ENCODE data around the gene APBA3.

The APBA3 gene

GRCh38 chr19:3734310-3734600 lies 27.2 kb downstream of the APBA3 start:
- no peak overlapping the region for H3K27ac Mint-ChIP-seq
- H3K9me3 Mint-ChIP-seq, result no peaks in the 10 kb centered on the region
- H3K4me1 Mint-ChIP-seq, result peaks cover 17% of the 10 kb centered on the region
- H3K27me3 Mint-ChIP-seq, result peaks cover 11% of the 10 kb centered on the region
- H3K4me3 Mint-ChIP-seq, result no peak overlapping the region
- peaks cover 2% of the 10 kb centered on the region for H3K36me3 Mint-ChIP-seq
- DNase-seq, result no peak
- CTCF ChIA-PET, result no interaction called here

GRCh38 chr19:3733549-3734309 lies 27.8 kb downstream of the APBA3 start:
- CTCF ChIA-PET, result no interaction called here
- Mint-ChIP-seq H3K36me3 (peaks cover 2% of the 10 kb centered on the region), H3K27ac (no peak overlapping the region), H3K4me1 (peaks cover 12% of the 10 kb centered on the region), H3K4me3 (no peak overlapping the region), H3K9me3 (no peaks in the 10 kb centered on the region), H3K27me3 (peaks cover 11% of the 10 kb centered on the region)
- no peak for DNase-seq

DNA sequence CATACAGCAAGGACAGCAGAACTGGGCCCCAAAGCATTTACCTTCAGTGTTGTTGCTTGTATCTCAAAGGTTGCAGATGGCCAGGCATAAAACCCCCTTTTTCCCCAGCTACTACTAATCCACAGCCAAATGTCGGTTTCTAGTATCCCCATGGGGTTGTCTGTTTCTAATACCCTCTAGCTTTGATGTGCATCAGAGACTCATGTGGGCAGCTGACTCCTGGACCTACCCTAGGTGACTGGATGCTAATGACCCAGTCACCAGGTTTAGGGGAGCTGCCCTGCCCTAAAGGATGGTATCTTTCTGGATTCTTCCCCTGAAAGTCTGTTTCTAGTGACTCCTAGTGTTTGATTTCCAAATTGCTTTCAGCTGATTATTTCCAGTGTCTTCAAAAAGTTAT lies 29.4 kb downstream of the APBA3 start:
- CTCF ChIA-PET, result no interaction called here
- Mint-ChIP-seq H3K36me3 (no peaks in the 10 kb centered on the region), H3K4me3 (no peak overlapping the region), H3K27me3 (peaks cover 11% of the 10 kb centered on the region), H3K27ac (no peak overlapping the region), H3K4me1 (no peaks in the 10 kb centered on the region), H3K9me3 (no peaks in the 10 kb centered on the region)
- no peak for DNase-seq

DNA sequence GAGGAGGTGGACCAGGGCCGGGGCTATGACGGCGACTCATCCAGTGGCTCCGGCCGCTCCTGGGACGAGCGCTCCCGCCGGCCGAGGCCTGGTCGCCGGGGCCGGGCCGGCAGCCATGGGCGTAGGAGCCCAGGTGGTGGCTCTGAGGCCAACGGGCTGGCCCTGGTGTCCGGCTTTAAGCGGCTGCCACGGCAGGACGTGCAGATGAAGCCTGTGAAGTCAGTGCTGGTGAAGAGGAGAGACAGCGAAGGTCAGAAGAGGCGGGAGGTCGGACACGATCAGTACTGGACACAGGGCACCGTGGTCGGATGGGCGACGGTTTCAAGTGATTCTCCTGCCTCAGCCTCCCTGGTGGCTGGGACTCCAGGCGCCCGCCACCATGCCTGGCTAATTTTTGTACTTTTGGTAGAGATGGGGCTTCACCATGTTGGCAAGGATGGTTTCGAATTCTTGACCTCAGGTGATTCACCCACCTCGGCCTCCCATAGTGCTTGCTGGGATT lies 31.0 kb downstream of the APBA3 start:
- peaks cover 19% of the 10 kb centered on the region for H3K27me3 Mint-ChIP-seq
- DNase-seq, result no peak
- no peak overlapping the region for H3K4me3 Mint-ChIP-seq
- H3K36me3 Mint-ChIP-seq, result no peaks in the 10 kb centered on the region
- no peaks in the 10 kb centered on the region for H3K4me1 Mint-ChIP-seq
- no peaks in the 10 kb centered on the region for H3K9me3 Mint-ChIP-seq
- CTCF ChIA-PET, result no interaction called here
- H3K27ac Mint-ChIP-seq, result no peak overlapping the region

DNA sequence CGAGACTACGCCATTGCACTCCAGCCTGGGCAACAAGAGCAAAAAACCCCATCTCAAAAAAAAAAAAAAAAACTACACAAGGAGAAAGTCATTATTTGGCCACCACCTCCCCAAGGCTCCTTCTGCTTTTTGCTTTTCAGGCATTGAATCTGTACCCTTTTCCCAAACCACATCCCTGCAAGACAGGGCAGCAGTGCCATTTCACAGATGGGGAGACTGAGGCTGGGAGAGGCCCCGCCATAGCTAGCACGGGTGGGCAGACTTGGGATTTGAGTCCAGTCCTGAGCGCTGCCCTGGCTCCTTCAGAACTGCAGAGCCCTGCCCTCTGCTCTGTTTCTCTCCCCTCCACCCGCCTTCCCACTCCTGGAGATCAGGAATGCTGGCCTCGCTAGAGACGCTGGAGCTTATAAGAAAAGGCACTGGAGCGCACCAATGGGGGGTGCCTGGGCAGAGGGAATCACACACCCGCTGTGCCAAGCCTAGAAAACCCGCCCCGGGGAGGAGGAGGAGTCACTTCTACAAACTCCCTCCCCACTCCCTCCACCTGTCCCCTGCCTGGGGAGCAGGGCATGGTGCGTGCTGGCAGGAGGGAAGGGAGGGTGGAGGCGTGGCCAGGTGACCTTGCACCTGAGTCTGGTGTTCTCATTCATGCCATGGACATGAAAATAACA lies 35.7 kb downstream of the APBA3 start:
- DNase-seq, result no peak
- Mint-ChIP-seq H3K9me3 (no peaks in the 10 kb centered on the region), H3K27me3 (peaks cover 55% of the 10 kb centered on the region), H3K36me3 (no peaks in the 10 kb centered on the region), H3K4me1 (peaks cover 10% of the 10 kb centered on the region), H3K4me3 (no peak overlapping the region), H3K27ac (no peak overlapping the region)
- CTCF ChIA-PET, result interaction anchor here (0.6 kb wide), 1 partner anchor 30 kb away, joined by 3 read pairs; no protein-coding TSS in a partner anchor

DNA sequence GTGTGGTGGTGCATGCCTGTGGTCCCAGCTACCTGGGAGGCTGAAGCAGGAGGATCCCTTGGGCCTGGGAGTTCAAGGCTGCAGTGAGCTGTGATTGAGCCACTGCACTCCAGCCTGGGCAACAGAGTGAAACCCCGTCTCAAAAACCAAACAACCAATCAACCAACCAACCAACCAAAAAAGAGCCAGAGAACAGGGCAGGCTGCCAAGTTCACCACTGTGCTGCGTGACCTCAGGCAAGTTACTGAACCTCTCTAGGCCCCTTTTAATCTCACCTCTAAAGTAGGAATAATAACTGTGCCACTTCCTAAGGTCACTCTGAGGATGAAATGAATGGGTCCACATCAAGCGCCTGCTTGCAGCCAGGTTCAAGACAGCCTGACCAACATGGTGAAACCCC lies 36.4 kb downstream of the APBA3 start:
- no peaks in the 10 kb centered on the region for H3K9me3 Mint-ChIP-seq
- H3K27ac Mint-ChIP-seq, result no peak overlapping the region
- CTCF ChIA-PET, result interaction anchor here (0.6 kb wide), 1 partner anchor 31 kb away, joined by 3 read pairs; no protein-coding TSS in a partner anchor
- peaks cover 13% of the 10 kb centered on the region for H3K4me1 Mint-ChIP-seq
- no peak overlapping the region for H3K4me3 Mint-ChIP-seq
- H3K36me3 Mint-ChIP-seq, result no peaks in the 10 kb centered on the region
- peaks cover 62% of the 10 kb centered on the region for H3K27me3 Mint-ChIP-seq
- DNase-seq, result no peak

GRCh38 chr19:3723883-3724282 lies 37.6 kb downstream of the APBA3 start:
- H3K9me3 Mint-ChIP-seq, result no peaks in the 10 kb centered on the region
- no peaks in the 10 kb centered on the region for H3K36me3 Mint-ChIP-seq
- CTCF ChIA-PET, result interaction anchor here (1.2 kb wide), 1 partner anchor 56 kb away, joined by 3 read pairs; no protein-coding TSS in a partner anchor
- H3K4me3 Mint-ChIP-seq, result no peak overlapping the region
- H3K27ac Mint-ChIP-seq, result no peak overlapping the region
- H3K4me1 Mint-ChIP-seq, result peaks cover 16% of the 10 kb centered on the region
- H3K27me3 Mint-ChIP-seq, result peaks cover 74% of the 10 kb centered on the region
- no peak for DNase-seq

- H3K4me1 Mint-ChIP-seq, result peaks cover 16% of the 10 kb centered on the region
- H3K4me3 Mint-ChIP-seq, result peak overlapping the region; percentile 40
- H3K27me3 Mint-ChIP-seq, result peaks cover 77% of the 10 kb centered on the region
- no peak overlapping the region for H3K27ac Mint-ChIP-seq
- CTCF ChIA-PET, result no interaction called here
- no peaks in the 10 kb centered on the region for H3K9me3 Mint-ChIP-seq
- H3K36me3 Mint-ChIP-seq, result no peaks in the 10 kb centered on the region
- no peak for DNase-seq
These were observed 38.4 kb downstream of the APBA3 start for GRCh38 chr19:3723110-3723488.

GRCh38 chr19:3722443-3723109 lies 38.9 kb downstream of the APBA3 start:
- Mint-ChIP-seq H3K9me3 (no peaks in the 10 kb centered on the region), H3K27me3 (peaks cover 80% of the 10 kb centered on the region), H3K27ac (no peak overlapping the region), H3K36me3 (no peaks in the 10 kb centered on the region), H3K4me3 (no peak overlapping the region), H3K4me1 (peaks cover 16% of the 10 kb centered on the region)
- no peak for DNase-seq
- CTCF ChIA-PET, result interaction anchor here (0.6 kb wide), 1 partner anchor 1999 kb away, joined by 4 read pairs; no protein-coding TSS in a partner anchor

GRCh38 chr19:3721887-3722442 lies 39.5 kb downstream of the APBA3 start:
- Mint-ChIP-seq H3K36me3 (no peaks in the 10 kb centered on the region), H3K27ac (no peak overlapping the region), H3K4me1 (peaks cover 16% of the 10 kb centered on the region), H3K27me3 (peaks cover 80% of the 10 kb centered on the region), H3K9me3 (no peaks in the 10 kb centered on the region), H3K4me3 (peak overlapping the region; percentile 33)
- CTCF ChIA-PET, result interaction anchor here (0.6 kb wide), 1 partner anchor 1999 kb away, joined by 4 read pairs; no protein-coding TSS in a partner anchor
- DNase-seq, result no peak

GRCh38 chr19:3721131-3721886 lies 40.2 kb downstream of the APBA3 start:
- DNase-seq, result peak; percentile 92
- Mint-ChIP-seq H3K27me3 (peaks cover 80% of the 10 kb centered on the region), H3K27ac (no peak overlapping the region), H3K4me3 (peak overlapping the region; percentile 64), H3K4me1 (peaks cover 16% of the 10 kb centered on the region), H3K36me3 (no peaks in the 10 kb centered on the region), H3K9me3 (no peaks in the 10 kb centered on the region)
- CTCF ChIA-PET, result interaction anchor here (1.2 kb wide), 1 partner anchor 17 kb away, joined by 3 read pairs; no protein-coding TSS in a partner anchor

DNA sequence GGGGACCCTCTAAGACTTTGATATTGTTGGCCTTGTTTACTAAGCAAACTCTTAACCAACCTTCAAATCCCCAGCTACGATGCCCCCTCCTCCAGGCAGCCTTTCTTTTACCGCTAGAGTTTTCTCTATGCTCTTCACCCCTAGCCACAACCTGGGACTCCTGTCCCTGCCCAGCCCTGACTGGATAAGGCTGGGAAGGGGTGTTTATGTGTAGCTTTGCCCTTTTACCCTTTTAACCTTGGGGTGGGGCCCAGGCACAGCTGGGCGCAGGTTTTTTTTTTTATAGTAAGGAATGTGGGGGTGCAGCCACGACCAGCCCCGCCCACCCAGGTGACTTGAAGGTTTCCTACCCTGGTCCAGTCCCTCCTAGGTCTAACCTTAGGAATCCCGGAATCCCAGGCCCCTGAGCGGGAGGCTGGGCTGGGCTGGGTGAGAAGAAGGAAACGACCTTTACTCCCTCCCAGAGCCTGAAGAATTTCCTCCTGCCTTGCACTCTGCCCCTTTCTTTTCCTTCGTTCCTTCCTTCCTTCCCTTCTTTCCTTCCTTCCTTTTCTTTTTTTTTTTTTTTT lies 41.1 kb downstream of the APBA3 start:
- no peak for DNase-seq
- Mint-ChIP-seq H3K9me3 (no peaks in the 10 kb centered on the region), H3K36me3 (no peaks in the 10 kb centered on the region), H3K27me3 (peaks cover 72% of the 10 kb centered on the region), H3K4me1 (peaks cover 16% of the 10 kb centered on the region), H3K27ac (no peak overlapping the region), H3K4me3 (no peak overlapping the region)
- CTCF ChIA-PET, result interaction anchor here (1.2 to 1.7 kb wide), 2 partner anchors 13 to 16 kb away, joined by 3 to 6 read pairs; partner anchors contain the start of gene TJP3

- Mint-ChIP-seq H3K27me3 (peaks cover 66% of the 10 kb centered on the region), H3K4me3 (no peak overlapping the region), H3K4me1 (peaks cover 16% of the 10 kb centered on the region), H3K36me3 (no peaks in the 10 kb centered on the region), H3K9me3 (no peaks in the 10 kb centered on the region), H3K27ac (no peak overlapping the region)
- no peak for DNase-seq
- CTCF ChIA-PET, result interaction anchor here (1.2 to 1.7 kb wide), 2 partner anchors 12 to 16 kb away, joined by 3 to 6 read pairs; partner anchors contain the start of gene TJP3
These were observed 41.6 kb downstream of the APBA3 start for GRCh38 chr19:3719868-3720267.

All from activated naive CD4-positive, alpha-beta T cell treated with anti-CD3 and anti-CD28 coated beads, Interleukin-2, amount 10 ng/mL, durations not matched to agents 7 days and 5 days (primary cell).